IMR-90 (cell line): ENCODE results near the gene RBPJ.

Source experiments
- CEBPB ChIP-seq: IDR thresholded peaks from 2 replicates; pipeline ENCODE4 v1.6.1; 2012; ENCODE audit warnings: low read depth, low read length, improper control_type of control experiment
- FOS ChIP-seq: fragments of 150-350 bp; IDR thresholded peaks from 2 replicates; pipeline ENCODE4 v1.6.1; 2016; ENCODE audit warnings: low read depth, low read length
- MXI1 ChIP-seq: IDR thresholded peaks from 2 replicates; pipeline ENCODE4 v1.6.1; 2012; ENCODE audit warnings: low read depth, mild to moderate bottlenecking, low read length, moderate library complexity, borderline replicate concordance
- NFE2L2 ChIP-seq: fragments of 150-350 bp; IDR thresholded peaks from 2 replicates; pipeline ENCODE4 v1.6.1; 2016; ENCODE audit warnings: low read depth, mild to moderate bottlenecking, low read length
- POLR2A ChIP-seq: IDR thresholded peaks from 2 replicates; pipeline ENCODE4 v1.6.1; 2012; ENCODE audit warnings: mild to moderate bottlenecking, low read depth, low read length

DNA sequence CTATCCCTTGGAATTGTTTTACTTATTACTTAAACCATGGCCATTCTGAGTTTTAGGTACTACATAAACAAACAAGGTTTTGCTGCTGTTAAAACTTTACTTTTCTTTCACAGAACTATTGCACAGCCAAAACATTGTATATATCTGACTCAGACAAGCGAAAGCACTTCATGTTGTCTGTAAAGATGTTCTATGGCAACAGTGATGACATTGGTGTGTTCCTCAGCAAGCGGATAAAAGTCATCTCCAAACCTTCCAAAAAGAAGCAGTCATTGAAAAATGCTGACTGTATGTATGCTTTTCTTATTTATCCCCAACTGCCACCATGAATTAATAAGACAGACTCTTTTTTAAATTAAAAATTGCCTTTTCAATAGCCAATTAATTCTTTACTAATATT, 99.6 kb downstream of the RBPJ start:
- TF ChIP-seq MXI1 (no peak), FOS (peak; percentile 76; the same call in 1 of the 2 replicates), NFE2L2 (no peak; the same call in 1 of the 2 replicates), POLR2A (no peak), CEBPB (peak; percentile 92)
